Measurements from ENCODE around the gene FOXN4.

FOXN4 gene

DNA sequence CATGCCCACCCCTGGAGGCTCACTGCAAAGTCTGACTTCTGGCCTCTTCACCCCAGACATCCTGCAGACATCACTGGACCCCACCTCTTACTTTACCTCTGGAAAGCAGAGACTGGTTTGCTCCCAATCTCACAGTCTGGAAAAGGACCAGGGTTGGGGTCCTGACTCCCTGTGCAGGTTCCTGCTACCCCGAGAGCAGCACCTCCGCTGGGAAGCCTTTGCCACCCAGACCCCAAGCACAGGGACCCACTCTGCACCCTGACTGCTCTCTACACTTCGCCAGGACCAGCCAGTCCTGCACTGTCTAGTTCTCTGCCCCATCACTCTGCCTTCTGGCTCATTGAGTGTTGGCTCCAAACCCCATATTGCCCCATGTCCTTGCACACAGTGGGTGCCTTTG lies 16.0 kb downstream of the FOXN4 start:
- no peak for TF ChIP-seq GATA2 (IDR thresholded peaks at IDR 0.05; ENCODE audit: low read depth, low read length)
- TF ChIP-seq GATA3 (IDR thresholded peaks at IDR 0.05; ENCODE audit: low read depth, low read length), result no peak

GRCh38 chr12:109292342-109292711 lies 16.8 kb downstream of the FOXN4 start:
- TF ChIP-seq GATA3 (IDR thresholded peaks at IDR 0.05; ENCODE audit: low read depth, low read length), result no peak
- no peak for TF ChIP-seq GATA2 (IDR thresholded peaks at IDR 0.05; ENCODE audit: low read depth, low read length)

DNA sequence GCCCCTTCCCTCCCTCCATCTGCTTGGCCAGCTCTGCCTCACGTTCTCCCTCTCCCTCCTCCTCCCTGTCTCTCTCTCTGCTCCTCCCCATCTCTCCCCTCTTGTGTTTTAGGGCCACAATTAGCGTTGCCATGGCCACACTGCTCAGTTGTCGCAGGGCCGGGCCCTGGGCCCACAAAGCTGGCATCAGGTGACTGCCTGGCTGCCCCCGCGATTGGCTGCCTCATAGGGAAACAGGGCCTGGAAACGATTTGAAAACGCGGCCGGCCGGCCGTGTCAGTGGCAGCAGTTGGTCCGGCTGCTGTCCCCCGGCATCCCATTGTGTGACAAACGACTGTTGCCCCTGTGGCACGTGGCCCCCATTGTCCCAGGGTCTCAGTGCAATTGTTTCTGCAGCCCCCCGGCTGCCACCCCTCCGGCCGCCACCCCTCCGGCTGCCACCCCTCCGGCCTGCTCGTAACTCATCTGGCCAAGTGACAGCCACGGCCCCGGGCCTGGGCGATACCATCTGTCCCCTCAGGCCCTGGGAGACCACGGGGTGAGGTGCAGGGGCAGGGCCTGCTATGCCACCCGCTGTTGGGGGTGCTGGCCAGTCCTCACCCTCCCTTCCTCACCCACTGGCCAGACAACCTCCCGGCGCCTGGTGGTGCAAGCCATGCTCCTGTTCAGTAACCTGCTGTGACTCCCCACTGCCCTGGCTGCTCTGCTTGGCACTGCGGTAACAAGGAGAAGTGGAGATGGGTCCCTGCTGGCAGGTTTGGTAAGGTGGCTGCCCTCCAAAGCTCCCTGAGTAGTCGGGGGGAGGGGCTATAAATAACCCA lies 17.4 kb downstream of the FOXN4 start:
- TF ChIP-seq GATA3 (IDR thresholded peaks at IDR 0.05; ENCODE audit: low read depth, low read length) (no peak), GATA2 (IDR thresholded peaks at IDR 0.05; ENCODE audit: low read depth, low read length) (peak; percentile 91)

DNA sequence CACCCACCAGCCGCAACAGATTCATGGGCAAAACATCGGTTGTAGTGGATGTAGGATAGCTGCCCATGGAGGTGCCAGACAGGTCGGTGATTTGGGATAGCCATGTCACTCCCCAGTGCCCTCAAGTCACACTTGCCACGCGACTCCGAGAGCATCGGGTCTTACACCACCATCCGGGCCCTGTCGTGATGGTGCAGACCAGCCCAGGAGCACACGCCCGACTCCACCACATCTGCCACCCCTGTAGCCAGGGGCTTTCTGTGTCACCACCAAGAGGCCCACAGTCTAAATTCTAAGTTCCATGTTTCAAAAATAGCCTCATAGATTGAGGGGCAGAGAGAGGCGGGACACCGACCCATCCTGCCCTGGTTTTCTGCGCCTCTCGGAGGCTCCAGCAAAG lies 18.0 kb downstream of the FOXN4 start:
- TF ChIP-seq GATA2 (IDR thresholded peaks at IDR 0.05; ENCODE audit: low read depth, low read length), result no peak
- TF ChIP-seq GATA3 (IDR thresholded peaks at IDR 0.05; ENCODE audit: low read depth, low read length), result no peak

GRCh38 chr12:109290061-109290460 lies 19.0 kb downstream of the FOXN4 start:
- TF ChIP-seq GATA3 (IDR thresholded peaks at IDR 0.05; ENCODE audit: low read depth, low read length) (no peak), GATA2 (IDR thresholded peaks at IDR 0.05; ENCODE audit: low read depth, low read length) (no peak)

- no peak for TF ChIP-seq GATA3 (IDR thresholded peaks at IDR 0.05; ENCODE audit: low read depth, low read length)
- no peak for TF ChIP-seq GATA2 (IDR thresholded peaks at IDR 0.05; ENCODE audit: low read depth, low read length)
These were observed 19.5 kb downstream of the FOXN4 start for GRCh38 chr12:109289551-109289950.

- TF ChIP-seq GATA3 (IDR thresholded peaks at IDR 0.05; ENCODE audit: low read depth, low read length) (no peak), GATA2 (IDR thresholded peaks at IDR 0.05; ENCODE audit: low read depth, low read length) (no peak)
These were observed 20.1 kb downstream of the FOXN4 start for GRCh38 chr12:109289004-109289403.

GRCh38 chr12:109288571-109288970 lies 20.5 kb downstream of the FOXN4 start:
- TF ChIP-seq GATA2 (IDR thresholded peaks at IDR 0.05; ENCODE audit: low read depth, low read length), result no peak
- TF ChIP-seq GATA3 (IDR thresholded peaks at IDR 0.05; ENCODE audit: low read depth, low read length), result no peak

GRCh38 chr12:109287811-109288469 lies 21.1 kb downstream of the FOXN4 start:
- no peak for TF ChIP-seq GATA2 (IDR thresholded peaks at IDR 0.05; ENCODE audit: low read depth, low read length)
- no peak for TF ChIP-seq GATA3 (IDR thresholded peaks at IDR 0.05; ENCODE audit: low read depth, low read length)

DNA sequence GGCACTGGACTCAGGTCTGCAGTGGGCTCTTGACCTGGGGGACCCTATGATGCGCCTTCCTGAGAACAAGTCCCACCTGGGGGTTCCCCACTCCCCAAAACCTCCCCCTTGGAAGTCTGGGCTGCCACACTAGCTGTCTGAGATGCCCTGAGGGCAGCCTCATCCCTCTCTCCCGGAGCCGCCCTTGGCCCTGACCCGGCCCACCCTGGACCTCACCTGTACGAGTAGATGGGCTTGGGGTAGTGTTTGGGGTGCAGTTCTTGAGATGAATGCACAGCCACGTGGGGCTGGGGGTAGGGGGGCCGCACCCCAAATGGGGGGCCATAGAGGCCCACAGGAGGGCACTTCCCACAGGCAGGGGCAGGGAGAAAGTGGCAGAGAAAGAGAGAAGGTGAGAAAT lies 21.9 kb downstream of the FOXN4 start:
- TF ChIP-seq GATA3 (IDR thresholded peaks at IDR 0.05; ENCODE audit: low read depth, low read length) (no peak), GATA2 (IDR thresholded peaks at IDR 0.05; ENCODE audit: low read depth, low read length) (no peak)

DNA sequence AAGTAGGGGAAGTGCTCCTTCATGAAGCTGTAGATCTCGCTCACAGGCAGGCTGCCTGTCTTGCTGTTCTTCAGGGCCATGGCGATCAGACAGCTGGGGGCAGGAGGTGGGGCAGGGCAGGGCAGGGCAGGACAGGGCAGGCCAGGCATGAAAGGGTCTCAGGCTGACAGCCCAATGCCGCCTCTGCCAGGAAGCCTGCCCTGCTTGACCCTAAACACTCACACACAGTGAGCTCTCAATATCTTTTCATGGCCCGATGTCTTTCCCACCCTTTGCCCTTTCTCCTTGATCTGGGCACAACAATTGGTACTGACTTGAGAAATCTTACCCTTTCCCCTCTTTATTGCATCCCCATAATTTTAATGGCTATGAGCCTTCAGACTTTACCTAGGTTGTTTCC lies 22.4 kb downstream of the FOXN4 start:
- TF ChIP-seq GATA2 (IDR thresholded peaks at IDR 0.05; ENCODE audit: low read depth, low read length) (no peak), GATA3 (IDR thresholded peaks at IDR 0.05; ENCODE audit: low read depth, low read length) (no peak)

DNA sequence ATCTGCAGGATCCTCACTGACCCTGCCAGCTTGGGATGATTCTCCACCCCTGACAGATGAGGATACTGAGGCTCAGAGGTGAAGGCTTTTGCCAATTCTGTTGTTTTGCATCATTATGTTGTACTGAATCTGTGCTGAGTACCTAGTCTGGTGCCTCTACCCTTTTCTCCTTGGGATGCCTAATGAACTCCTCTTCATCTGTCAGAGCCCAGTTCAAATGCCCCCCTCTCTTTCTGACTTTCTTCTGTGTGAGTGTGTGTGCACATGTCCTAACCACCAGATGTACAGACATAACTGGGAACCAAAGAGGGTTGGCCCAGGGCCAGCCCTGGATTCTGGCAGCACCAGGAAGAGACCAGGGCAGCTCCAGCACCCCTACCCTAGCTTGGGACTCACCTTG lies 22.8 kb downstream of the FOXN4 start:
- TF ChIP-seq GATA3 (IDR thresholded peaks at IDR 0.05; ENCODE audit: low read depth, low read length) (no peak), GATA2 (IDR thresholded peaks at IDR 0.05; ENCODE audit: low read depth, low read length) (no peak)

- no peak for TF ChIP-seq GATA3 (IDR thresholded peaks at IDR 0.05; ENCODE audit: low read depth, low read length)
- TF ChIP-seq GATA2 (IDR thresholded peaks at IDR 0.05; ENCODE audit: low read depth, low read length), result no peak
These were observed 24.7 kb downstream of the FOXN4 start for GRCh38 chr12:109284392-109284791.

GRCh38 chr12:109281452-109281851 lies 27.6 kb downstream of the FOXN4 start:
- TF ChIP-seq GATA3 (IDR thresholded peaks at IDR 0.05; ENCODE audit: low read depth, low read length), result no peak
- no peak for TF ChIP-seq GATA2 (IDR thresholded peaks at IDR 0.05; ENCODE audit: low read depth, low read length)

DNA sequence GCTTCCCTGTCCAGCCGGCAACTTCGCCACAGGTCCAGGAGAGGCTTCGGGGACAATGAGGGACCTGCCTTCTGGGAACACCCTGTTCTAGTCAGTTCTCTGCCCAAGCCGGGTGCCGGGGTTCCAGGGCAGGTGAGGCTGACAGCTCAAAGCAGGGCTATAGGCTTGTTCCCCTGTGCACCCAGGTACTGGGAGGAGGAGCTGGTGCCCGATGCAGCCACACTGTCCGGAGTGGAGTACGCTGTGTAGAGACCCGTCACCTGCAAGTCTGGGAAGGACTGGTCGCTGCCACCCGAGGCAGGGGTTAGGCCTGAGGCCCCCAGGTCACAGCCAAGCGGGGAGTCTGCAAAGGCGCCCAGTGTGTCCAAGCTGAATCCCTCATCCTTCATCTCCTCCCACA lies 29.6 kb downstream of the FOXN4 start:
- TF ChIP-seq GATA3 (IDR thresholded peaks at IDR 0.05; ENCODE audit: low read depth, low read length), result no peak
- no peak for TF ChIP-seq GATA2 (IDR thresholded peaks at IDR 0.05; ENCODE audit: low read depth, low read length)

All from SH-SY5Y (cell line).